Fibroblast of mammary gland (primary cell): Measurements from ENCODE around the gene PRDM16.

Source experiments
- DNase-seq: peaks from one replicate; pipeline ENCODE4 v3.0.0-alpha.2; 2010; ENCODE audit warnings: low read depth
- H3K4me3 ChIP-seq: 2 replicates; pipeline ENCODE4 v1.5.1; 2011; ENCODE audit warnings: low read depth, mild to moderate bottlenecking, low read length, moderate library complexity; ENCODE audit not compliant: control insufficient read depth
- TF ChIP-seq, protein P1 (sequence below): conservative IDR thresholded peaks from 2 replicates; pipeline ENCODE4 v1.5.1; 2011; ENCODE audit warnings: low read depth, low read length, inconsistent platforms; ENCODE audit not compliant: control insufficient read depth, insufficient read depth

PRDM16 gene

DNA sequence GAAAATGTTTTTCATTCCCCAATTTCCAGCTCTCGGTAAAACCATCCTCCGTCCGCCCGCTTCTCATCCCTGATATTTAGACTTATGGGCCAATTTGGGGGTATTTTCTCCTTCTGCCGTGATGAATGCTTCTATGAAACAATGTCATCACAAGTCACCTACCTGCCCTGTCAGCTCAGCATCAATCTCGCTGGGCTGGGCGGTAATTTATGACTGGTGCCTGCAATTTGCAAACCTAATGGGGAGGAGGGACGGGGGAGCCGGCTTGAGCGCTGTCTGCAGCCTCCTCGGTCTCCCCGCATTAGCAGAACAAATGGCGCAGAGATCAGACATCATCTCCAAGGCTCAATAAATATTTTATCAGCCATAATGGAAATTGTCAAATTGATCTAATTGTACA lies 72.1 kb downstream of the PRDM16 start:
- no peak overlapping the region for H3K4me3 ChIP-seq
- TF ChIP-seq, protein P1, sequence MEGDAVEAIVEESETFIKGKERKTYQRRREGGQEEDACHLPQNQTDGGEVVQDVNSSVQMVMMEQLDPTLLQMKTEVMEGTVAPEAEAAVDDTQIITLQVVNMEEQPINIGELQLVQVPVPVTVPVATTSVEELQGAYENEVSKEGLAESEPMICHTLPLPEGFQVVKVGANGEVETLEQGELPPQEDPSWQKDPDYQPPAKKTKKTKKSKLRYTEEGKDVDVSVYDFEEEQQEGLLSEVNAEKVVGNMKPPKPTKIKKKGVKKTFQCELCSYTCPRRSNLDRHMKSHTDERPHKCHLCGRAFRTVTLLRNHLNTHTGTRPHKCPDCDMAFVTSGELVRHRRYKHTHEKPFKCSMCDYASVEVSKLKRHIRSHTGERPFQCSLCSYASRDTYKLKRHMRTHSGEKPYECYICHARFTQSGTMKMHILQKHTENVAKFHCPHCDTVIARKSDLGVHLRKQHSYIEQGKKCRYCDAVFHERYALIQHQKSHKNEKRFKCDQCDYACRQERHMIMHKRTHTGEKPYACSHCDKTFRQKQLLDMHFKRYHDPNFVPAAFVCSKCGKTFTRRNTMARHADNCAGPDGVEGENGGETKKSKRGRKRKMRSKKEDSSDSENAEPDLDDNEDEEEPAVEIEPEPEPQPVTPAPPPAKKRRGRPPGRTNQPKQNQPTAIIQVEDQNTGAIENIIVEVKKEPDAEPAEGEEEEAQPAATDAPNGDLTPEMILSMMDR, result no peak
- DNase-seq, result no peak

DNA sequence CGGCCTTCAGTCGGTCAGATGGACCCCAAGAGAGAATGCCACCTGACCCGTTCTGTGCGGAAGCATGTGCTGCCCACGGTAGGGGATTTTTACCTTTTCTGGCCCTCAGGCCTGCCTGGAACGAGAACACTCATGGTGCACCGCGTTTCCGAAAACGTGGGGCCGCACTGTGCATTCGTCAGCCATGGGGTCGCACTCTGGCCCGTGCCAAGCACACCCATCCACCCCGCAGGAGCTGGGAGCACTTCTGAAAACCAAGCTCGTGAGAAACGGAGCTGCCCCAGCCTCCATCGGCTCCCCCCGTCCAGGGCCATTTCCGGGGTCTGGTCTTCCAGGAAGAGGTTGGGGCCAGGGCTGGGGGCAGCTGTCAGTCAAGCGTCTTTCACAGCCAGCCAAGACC lies 72.8 kb downstream of the PRDM16 start:
- no peak for DNase-seq
- no peak overlapping the region for H3K4me3 ChIP-seq
- TF ChIP-seq, protein P1, result no peak

DNA sequence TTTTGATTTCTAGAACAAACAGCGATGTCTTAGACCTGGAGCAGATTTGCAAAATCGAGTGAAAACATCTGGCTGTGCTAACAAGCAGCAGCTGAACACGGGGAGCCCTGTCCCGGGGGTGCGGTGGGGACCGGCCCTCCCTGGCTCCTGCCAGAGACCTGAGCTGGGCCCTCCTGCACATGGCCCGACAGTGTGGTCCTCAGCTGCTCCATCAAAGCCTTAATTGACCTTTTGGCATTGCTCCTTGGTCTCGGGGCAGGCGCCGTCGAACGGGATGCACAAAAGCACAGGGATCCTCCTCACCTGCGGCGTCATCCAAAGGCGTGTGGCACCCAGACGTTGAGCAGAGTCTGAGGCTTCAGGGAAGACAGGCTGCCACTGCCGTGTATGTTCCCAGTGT lies 73.2 kb downstream of the PRDM16 start:
- TF ChIP-seq, protein P1, result no peak
- no peak for DNase-seq
- no peak overlapping the region for H3K4me3 ChIP-seq

DNA sequence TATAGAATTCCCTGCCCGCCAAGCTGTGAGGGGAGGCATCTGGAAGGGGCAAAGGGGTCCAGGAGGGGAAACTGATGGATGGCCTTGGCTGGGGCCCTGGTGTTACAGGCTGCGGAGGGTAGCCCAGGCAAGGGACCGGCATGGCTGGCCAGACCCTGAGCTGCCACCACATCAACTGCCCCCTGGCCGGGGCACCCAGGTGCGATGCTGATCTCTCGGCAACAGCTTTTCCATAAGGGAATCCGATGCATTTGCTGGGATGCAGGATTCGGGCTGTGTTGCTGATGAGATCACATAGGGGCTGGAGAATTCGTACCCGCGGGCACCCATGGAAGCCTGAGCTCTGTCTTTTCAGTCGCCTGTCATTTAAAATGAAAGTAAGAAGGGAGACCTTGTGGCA lies 73.7 kb downstream of the PRDM16 start:
- TF ChIP-seq, protein P1, result no peak
- DNase-seq, result no peak

DNA sequence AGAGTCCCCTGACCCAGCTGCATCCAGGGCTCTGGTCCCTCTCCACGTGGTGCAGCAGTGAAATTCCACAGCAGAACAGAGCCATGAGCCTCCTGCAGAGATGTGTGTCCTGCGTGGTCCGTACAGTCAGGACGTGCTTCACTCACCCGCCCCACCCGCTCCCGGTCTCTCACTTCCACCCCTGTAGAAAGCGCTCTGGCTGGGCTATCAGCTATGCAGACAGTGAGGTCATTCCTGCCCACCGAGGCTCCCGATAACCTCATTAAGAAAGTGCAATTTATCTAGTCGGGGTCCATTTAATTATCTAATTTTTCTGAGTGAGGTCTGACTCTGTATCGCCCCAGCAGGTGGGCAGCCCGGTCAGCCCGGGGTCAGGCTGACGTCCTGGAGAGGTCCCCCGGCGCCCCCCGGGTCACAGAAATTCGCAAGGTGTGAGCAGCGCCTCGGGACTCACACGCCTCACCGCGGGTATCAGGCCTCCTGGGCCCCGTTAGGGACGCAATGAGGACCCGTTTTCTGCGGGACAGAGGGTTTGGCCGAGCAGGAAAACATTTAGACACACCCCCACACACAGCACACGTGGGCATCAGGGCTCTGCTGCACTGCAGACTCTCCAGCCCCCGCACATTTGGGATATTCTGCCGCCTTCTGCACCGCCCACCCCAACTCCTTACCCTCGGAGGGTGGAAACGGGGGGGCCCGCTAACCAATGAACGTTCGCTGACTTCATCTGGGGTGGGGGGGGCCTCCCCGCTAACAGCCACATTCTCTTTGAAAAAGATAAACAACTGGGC lies 76.7 kb downstream of the PRDM16 start:
- H3K4me3 ChIP-seq, result no peak overlapping the region
- DNase-seq, result no peak
- TF ChIP-seq, protein P1, result no peak

More for the DNA sequence above, 73.7 kb downstream of the PRDM16 start:
- H3K4me3 ChIP-seq, result no peak overlapping the region

DNA sequence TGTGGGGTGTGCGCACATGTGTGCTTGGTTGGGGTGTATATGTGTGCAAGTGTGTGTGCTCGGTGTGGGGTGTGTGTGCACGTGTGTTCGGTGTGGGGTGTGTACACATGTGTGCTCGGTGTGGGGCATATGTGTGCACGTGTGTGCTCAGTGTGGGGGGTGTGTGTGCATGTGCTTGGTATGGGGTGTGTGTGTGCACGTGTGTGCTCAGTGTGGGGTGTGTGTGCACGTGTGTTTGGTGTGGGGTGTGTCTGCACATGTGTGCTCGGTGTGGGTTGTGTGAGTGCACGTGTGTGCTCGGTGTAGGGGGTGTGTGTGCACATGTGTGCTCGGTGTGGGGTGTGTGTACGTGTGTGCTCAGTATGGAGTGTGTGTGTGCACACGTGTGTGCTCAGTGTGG lies 77.5 kb downstream of the PRDM16 start:
- TF ChIP-seq, protein P1, result no peak
- DNase-seq, result no peak

DNA sequence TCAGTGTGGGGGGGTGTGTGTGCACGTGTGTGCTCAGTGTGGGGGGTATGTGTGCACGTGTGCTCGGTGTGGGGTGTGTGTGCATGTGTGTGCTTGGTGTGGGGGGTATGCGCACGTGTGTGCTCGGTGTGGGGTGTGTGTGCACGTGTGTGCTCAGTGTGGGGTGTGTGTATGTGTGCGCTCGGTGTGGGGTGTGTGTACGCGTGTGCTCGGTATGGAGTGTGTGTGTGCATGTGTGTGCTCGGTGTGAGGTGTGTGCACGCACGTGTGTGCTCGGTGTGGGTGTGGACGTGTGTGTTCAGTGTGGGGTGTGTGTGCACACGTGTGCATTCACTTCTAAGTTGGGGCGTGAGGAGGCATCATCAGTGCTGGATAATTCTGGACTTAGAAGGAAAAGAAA lies 77.9 kb downstream of the PRDM16 start:
- TF ChIP-seq, protein P1, result no peak
- DNase-seq, result no peak
- no peak overlapping the region for H3K4me3 ChIP-seq

More for the DNA sequence above, 77.5 kb downstream of the PRDM16 start:
- H3K4me3 ChIP-seq, result no peak overlapping the region
